ENCODE measurements around the gene C16orf92.
A peak's percentile ranks its signal among the peaks of the same experiment; 100 is the strongest.

Gene C16orf92

DNA sequence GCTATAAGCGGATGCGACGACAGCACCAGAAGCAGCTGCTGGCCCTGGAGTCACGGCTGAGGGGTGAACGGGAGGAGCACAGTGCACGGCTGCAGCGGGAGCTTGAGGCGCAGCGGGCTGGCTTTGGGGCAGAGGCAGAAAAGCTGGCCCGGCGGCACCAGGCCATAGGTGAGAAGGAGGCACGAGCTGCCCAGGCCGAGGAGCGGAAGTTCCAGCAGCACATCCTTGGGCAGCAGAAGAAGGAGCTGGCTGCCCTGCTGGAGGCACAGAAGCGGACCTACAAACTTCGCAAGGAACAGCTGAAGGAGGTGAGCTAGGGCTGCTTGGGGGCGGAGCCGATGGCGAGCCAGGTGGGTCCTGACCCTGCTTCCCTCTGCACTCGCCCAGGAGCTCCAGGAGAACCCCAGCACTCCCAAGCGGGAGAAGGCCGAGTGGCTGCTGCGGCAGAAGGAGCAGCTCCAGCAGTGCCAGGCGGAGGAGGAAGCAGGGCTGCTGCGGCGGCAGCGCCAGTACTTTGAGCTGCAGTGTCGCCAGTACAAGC lies 37.7 kb upstream of the C16orf92 start:
- no peak overlapping the region for H3K4me3 Mint-ChIP-seq
- no peaks in the 10 kb centered on the region for H3K9me3 Mint-ChIP-seq
- H3K27me3 Mint-ChIP-seq, result no peaks in the 10 kb centered on the region
- H3K4me1 Mint-ChIP-seq (ENCODE audit: low read depth), result no peaks in the 10 kb centered on the region
- no peak overlapping the region for H3K27ac Mint-ChIP-seq
- no peak for DNase-seq
- H3K36me3 Mint-ChIP-seq (ENCODE audit: low read depth), result peaks cover 93% of the 10 kb centered on the region

- Mint-ChIP-seq H3K4me3 (no peak overlapping the region), H3K27me3 (no peaks in the 10 kb centered on the region), H3K27ac (no peak overlapping the region), H3K9me3 (no peaks in the 10 kb centered on the region), H3K4me1 (ENCODE audit: low read depth) (no peaks in the 10 kb centered on the region), H3K36me3 (ENCODE audit: low read depth) (peaks cover 89% of the 10 kb centered on the region)
- no peak for DNase-seq
Observed at GRCh38 chr16:29986231-29986630, 36.8 kb upstream of the C16orf92 start.

DNA sequence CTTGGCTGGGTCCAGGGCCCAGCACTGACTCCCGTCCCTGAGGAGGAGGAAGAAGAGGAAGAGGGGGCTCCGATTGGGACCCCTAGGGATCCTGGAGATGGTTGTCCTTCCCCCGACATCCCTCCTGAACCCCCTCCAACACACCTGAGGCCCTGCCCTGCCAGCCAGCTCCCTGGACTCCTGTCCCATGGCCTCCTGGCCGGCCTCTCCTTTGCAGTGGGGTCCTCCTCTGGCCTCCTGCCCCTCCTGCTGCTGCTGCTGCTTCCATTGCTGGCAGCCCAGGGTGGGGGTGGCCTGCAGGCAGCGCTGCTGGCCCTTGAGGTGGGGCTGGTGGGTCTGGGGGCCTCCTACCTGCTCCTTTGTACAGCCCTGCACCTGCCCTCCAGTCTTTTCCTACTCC lies 36.1 kb upstream of the C16orf92 start:
- Mint-ChIP-seq H3K36me3 (ENCODE audit: low read depth) (peaks cover 88% of the 10 kb centered on the region), H3K27me3 (no peaks in the 10 kb centered on the region), H3K4me1 (ENCODE audit: low read depth) (no peaks in the 10 kb centered on the region), H3K4me3 (no peak overlapping the region), H3K9me3 (no peaks in the 10 kb centered on the region), H3K27ac (no peak overlapping the region)
- no peak for DNase-seq

DNA sequence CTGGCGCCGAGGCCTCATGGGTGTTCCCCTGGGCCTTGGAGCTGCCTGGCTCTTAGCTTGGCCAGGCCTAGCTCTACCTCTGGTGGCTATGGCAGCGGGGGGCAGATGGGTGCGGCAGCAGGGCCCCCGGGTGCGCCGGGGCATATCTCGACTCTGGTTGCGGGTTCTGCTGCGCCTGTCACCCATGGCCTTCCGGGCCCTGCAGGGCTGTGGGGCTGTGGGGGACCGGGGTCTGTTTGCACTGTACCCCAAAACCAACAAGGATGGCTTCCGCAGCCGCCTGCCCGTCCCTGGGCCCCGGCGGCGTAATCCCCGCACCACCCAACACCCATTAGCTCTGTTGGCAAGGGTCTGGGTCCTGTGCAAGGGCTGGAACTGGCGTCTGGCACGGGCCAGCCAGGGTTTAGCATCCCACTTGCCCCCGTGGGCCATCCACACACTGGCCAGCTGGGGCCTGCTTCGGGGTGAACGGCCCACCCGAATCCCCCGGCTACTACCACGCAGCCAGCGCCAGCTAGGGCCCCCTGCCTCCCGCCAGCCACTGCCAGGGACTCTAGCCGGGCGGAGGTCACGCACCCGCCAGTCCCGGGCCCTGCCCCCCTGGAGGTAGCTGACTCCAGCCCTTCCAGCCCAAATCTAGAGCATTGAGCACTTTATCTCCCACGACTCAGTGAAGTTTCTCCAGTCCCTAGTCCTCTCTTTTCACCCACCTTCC lies 35.5 kb upstream of the C16orf92 start:
- H3K27ac Mint-ChIP-seq, result peak overlapping the region; percentile 10
- no peaks in the 10 kb centered on the region for H3K27me3 Mint-ChIP-seq
- no peaks in the 10 kb centered on the region for H3K4me1 Mint-ChIP-seq (ENCODE audit: low read depth)
- no peak for DNase-seq
- H3K36me3 Mint-ChIP-seq (ENCODE audit: low read depth), result peaks cover 88% of the 10 kb centered on the region
- no peak overlapping the region for H3K4me3 Mint-ChIP-seq
- H3K9me3 Mint-ChIP-seq, result no peaks in the 10 kb centered on the region

GRCh38 chr16:29988346-29989075 lies 34.5 kb upstream of the C16orf92 start:
- H3K27me3 Mint-ChIP-seq, result no peaks in the 10 kb centered on the region
- H3K9me3 Mint-ChIP-seq, result no peaks in the 10 kb centered on the region
- H3K4me3 Mint-ChIP-seq, result no peak overlapping the region
- peak overlapping the region; percentile 55 for H3K27ac Mint-ChIP-seq
- no peak for DNase-seq
- no peaks in the 10 kb centered on the region for H3K4me1 Mint-ChIP-seq (ENCODE audit: low read depth)
- H3K36me3 Mint-ChIP-seq (ENCODE audit: low read depth), result peaks cover 88% of the 10 kb centered on the region

DNA sequence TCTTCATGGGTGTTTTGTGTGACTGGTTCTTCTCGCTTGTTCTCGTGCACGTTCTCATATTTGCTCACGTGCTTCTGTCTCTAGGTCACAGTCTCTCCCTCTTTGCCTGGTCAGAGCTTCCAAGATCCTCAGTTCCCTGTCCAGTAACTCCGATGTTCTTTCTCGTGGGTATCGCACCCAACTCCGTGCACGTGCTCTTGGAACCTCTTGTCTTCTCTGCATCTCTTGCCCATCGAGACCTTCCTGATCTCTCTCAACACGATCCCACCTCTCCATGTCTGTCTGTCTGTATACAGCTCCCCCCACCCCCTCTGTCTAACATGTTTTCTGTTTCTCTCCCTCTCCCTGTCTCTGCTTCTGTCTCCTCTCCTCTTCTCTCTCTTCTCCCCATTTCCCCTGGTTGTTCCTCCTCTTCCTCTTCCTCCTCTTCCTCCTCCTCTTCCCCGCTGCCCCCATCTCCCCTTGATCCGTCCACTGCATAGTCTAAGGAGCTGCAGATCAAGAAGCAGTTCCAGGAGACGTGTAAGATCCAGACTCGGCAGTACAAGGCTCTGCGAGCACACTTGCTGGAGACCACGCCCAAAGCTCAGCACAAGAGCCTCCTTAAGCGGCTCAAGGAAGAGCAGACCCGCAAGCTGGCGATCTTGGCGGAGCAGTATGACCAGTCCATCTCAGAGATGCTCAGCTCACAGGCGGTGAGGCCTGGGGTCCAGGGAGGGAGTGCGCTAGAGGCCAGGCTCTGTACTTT lies 33.7 kb upstream of the C16orf92 start:
- no peak overlapping the region for H3K4me3 Mint-ChIP-seq

GRCh38 chr16:29990034-29990433 lies 33.0 kb upstream of the C16orf92 start:
- Mint-ChIP-seq H3K4me1 (ENCODE audit: low read depth) (peaks cover 14% of the 10 kb centered on the region), H3K27me3 (no peaks in the 10 kb centered on the region), H3K27ac (no peak overlapping the region), H3K9me3 (no peaks in the 10 kb centered on the region), H3K4me3 (no peak overlapping the region), H3K36me3 (ENCODE audit: low read depth) (peaks cover 88% of the 10 kb centered on the region)
- no peak for DNase-seq

More for the DNA sequence above, 33.7 kb upstream of the C16orf92 start:
- H3K27me3 Mint-ChIP-seq, result no peaks in the 10 kb centered on the region
- H3K36me3 Mint-ChIP-seq (ENCODE audit: low read depth), result peaks cover 88% of the 10 kb centered on the region
- peak overlapping the region; percentile 26 for H3K27ac Mint-ChIP-seq
- no peak for DNase-seq
- H3K4me1 Mint-ChIP-seq (ENCODE audit: low read depth), result peaks cover 7% of the 10 kb centered on the region
- no peaks in the 10 kb centered on the region for H3K9me3 Mint-ChIP-seq

DNA sequence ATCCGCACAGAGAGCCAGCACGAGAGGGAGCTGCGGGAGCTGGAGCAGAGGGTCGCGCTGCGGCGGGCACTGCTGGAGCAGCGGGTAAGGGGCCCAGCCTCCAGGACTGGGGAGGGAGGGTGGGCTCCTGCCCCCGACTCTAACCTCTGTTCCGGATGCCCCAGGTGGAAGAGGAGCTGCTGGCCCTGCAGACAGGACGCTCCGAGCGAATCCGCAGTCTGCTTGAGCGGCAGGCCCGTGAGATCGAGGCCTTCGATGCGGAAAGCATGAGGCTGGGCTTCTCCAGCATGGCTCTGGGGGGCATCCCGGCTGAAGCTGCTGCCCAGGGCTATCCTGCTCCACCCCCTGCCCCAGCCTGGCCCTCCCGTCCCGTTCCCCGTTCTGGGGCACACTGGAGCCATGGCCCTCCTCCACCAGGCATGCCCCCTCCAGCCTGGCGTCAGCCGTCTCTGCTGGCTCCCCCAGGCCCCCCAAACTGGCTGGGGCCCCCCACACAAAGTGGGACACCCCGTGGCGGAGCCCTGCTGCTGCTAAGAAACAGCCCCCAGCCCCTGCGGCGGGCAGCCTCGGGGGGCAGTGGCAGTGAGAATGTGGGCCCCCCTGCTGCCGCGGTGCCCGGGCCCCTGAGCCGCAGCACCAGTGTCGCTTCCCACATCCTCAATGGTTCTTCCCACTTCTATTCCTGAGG lies 32.0 kb upstream of the C16orf92 start:
- H3K4me1 Mint-ChIP-seq (ENCODE audit: low read depth), result peaks cover 20% of the 10 kb centered on the region
- no peak overlapping the region for H3K27ac Mint-ChIP-seq
- no peak overlapping the region for H3K4me3 Mint-ChIP-seq
- peaks cover 87% of the 10 kb centered on the region for H3K36me3 Mint-ChIP-seq (ENCODE audit: low read depth)
- no peaks in the 10 kb centered on the region for H3K9me3 Mint-ChIP-seq
- H3K27me3 Mint-ChIP-seq, result no peaks in the 10 kb centered on the region
- DNase-seq, result no peak

DNA sequence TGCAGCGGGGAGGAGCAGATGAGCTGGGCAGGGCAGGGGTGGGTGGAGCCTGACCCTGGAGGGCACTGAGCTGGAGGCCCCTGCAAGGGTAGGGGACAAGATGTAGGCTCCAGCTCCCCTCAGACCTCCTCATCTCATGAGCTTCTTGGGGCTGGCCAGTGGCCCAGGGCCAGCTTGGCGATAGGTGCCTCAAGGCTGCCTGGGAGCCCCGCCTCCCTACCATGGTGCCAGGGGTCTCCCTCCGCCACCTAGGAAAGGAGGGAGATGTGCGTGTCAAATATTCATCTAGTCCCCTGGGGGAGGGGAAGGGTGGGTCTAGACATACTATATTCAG lies 31.5 kb upstream of the C16orf92 start:
- H3K4me3 Mint-ChIP-seq, result no peak overlapping the region
- peaks cover 87% of the 10 kb centered on the region for H3K36me3 Mint-ChIP-seq (ENCODE audit: low read depth)
- peak overlapping the region; percentile 29 for H3K27ac Mint-ChIP-seq
- no peaks in the 10 kb centered on the region for H3K27me3 Mint-ChIP-seq
- H3K9me3 Mint-ChIP-seq, result no peaks in the 10 kb centered on the region
- no peak for DNase-seq
- peaks cover 20% of the 10 kb centered on the region for H3K4me1 Mint-ChIP-seq (ENCODE audit: low read depth)

DNA sequence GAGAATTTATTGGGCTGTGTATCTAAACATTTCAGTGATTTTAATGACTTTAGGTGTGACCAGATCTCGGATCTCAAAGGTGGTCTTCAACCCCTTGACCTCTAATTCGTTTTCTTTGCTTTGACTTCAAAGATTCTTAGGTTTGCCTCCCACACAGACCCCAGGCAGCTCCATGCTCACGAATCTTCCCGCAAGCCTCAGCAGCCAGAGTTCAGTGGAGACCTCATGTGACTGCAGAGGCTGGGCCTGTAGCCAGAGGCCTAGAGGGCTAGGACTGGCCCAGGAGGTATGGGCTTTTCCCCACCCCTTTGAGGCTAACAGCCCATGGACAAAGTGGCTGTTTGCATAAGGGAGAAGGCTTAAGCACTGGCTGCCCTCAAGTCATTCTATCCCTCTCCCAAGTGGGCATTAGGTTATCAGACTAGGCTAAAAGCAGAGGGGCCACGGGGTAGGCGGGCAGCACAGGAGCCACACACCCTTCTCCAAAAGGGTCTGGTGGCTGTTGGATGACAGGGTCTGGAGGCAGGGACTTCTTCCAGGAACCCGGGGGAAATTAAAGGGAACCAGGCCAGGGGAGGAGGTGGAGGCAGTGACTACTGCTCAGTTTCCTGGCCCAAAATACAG lies 30.5 kb upstream of the C16orf92 start:
- Mint-ChIP-seq H3K27ac (peak overlapping the region; percentile 73), H3K36me3 (ENCODE audit: low read depth) (peaks cover 90% of the 10 kb centered on the region), H3K4me3 (no peak overlapping the region), H3K4me1 (ENCODE audit: low read depth) (peaks cover 26% of the 10 kb centered on the region), H3K9me3 (no peaks in the 10 kb centered on the region), H3K27me3 (no peaks in the 10 kb centered on the region)
- DNase-seq, result no peak

DNA sequence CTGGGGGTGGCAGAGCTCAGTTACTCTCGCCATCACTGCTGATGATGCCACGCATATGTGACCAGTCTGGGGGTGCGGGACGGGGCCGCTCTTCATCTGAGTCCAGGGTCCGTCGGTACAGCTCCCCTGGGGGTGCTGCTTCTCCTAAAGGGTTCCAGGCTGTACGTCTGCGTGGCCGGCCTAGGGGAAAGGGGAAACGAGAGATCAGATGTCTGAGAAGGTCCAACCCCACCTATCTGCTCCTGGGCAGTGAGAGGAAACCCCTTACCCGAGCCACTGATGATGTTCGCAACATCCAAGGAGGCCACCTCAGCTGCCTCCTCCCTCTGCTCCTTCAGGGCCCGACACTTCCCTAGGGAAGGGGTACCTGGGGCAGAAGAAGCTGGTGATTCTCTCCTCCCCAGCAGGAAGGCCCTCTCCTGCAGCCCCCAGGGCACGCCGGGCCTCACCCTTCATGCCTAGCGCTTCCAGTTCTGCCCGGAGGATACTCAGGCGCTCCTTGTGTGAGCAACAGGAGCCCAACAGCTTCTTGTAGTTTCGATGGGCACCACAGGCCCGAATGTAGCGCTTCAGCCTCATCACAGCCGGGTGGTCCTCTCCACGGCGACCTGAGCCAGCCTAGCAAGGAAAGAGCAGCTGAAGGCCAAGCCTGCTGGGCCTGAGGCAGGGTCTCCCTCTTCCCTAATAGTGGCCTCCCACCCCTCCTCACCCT lies 29.7 kb upstream of the C16orf92 start:
- H3K4me1 Mint-ChIP-seq (ENCODE audit: low read depth), result peaks cover 34% of the 10 kb centered on the region
- peak overlapping the region; percentile 94 for H3K4me3 Mint-ChIP-seq
- H3K36me3 Mint-ChIP-seq (ENCODE audit: low read depth), result peaks cover 92% of the 10 kb centered on the region
- H3K9me3 Mint-ChIP-seq, result no peaks in the 10 kb centered on the region
- DNase-seq, result no peak
- peak overlapping the region; percentile 100 for H3K27ac Mint-ChIP-seq
- H3K27me3 Mint-ChIP-seq, result no peaks in the 10 kb centered on the region

DNA sequence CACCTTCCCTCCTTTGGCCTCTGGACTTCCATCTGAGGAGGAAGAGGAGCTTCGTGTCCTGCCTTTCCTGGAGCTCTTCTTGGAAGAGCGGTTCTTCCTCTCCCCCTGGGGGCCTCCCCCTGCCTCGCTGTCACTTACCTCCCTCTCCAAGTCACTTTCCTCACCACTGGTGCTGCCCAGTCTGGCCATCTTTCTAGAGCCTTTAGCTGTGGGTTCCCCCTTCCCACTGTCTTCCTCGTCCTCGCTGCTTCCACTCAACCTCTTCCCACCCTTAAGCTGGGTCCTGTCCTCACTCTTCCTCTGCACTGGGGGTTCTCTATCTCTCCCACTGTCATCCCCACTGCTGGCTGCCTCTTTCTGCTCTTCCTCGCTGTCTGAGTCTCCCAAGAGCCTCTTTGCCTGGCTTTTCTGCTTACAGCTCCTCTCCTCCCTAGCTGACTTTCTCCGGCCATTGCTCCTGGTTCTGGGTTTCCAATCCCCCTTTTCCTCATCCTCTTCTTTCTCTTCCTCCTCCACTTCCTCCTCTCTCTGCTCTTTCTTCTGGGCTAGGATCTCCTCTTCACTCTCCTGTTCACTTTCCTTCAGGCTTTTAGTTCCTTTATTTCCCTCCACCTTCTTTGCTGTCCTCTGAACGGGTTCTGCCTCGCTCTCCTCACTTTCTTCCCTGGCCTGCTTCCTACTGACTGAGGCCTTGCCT lies 28.9 kb upstream of the C16orf92 start:
- H3K27me3 Mint-ChIP-seq, result no peaks in the 10 kb centered on the region
- DNase-seq, result no peak
- peak overlapping the region; percentile 100 for H3K27ac Mint-ChIP-seq
- H3K36me3 Mint-ChIP-seq (ENCODE audit: low read depth), result peaks cover 92% of the 10 kb centered on the region
- H3K4me3 Mint-ChIP-seq, result peak overlapping the region; percentile 94
- no peaks in the 10 kb centered on the region for H3K9me3 Mint-ChIP-seq
- peaks cover 37% of the 10 kb centered on the region for H3K4me1 Mint-ChIP-seq (ENCODE audit: low read depth)
